Heart left ventricle (tissue), 16 donors: Measurements from ENCODE around the gene SCCPDH. TPM values are rescaled to one million over a fixed set of nuclear protein-coding genes. Genes with fewer than 3 reads are reported as not detected.

Experiments
- ATAC-seq, 4 donors: fragments of 200-7000 bp; cut with Tn5 transposase; one replicate each; pipeline ENCODE4 v1.9.1; 2020 to 2022; ENCODE audit warnings: moderate library complexity in 4 of 4, mild to moderate bottlenecking in 3 of 4, moderate number of reproducible peaks in 1 of 4
- DNase-seq, 5 donors: peaks; one replicate each; pipeline ENCODE4 v3.0.0-alpha.2; 2020
- H3K27ac ChIP-seq, 12 donors: fragments of 200-600 bp; sonication (generic) in 4 of 12; one replicate each; pipeline versions ENCODE4 v1.5.0 to v1.8.0; 2016 to 2022; ENCODE audit warnings: mild to moderate bottlenecking in 2 of 12
- H3K27me3 ChIP-seq, 9 donors: fragments of 200-600 bp; sonication (generic) in 2 of 9; one replicate each; pipeline versions ENCODE4 v1.5.1 to v1.8.0; 2016 to 2022; ENCODE audit warnings: mild to moderate bottlenecking in 3 of 9
- H3K36me3 ChIP-seq, 9 donors: fragments of 200-600 bp; sonication (generic) in 2 of 9; one replicate each; pipeline versions ENCODE4 v1.5.0 to v1.8.0; 2018 to 2022; ENCODE audit warnings: mild to moderate bottlenecking in 2 of 9
- H3K4me1 ChIP-seq, 12 donors: fragments of 200-600 bp; sonication (generic) in 4 of 12; one replicate each; pipeline versions ENCODE4 v1.5.0 to v1.8.0; 2016 to 2022; ENCODE audit warnings: mild to moderate bottlenecking in 3 of 12
- H3K4me3 ChIP-seq, 12 donors: fragments of 200-600 bp; sonication (generic) in 4 of 12; one replicate each; pipeline versions ENCODE4 v1.5.0 to v1.8.0; 2017 to 2022; ENCODE audit warnings: mild to moderate bottlenecking in 9 of 12, moderate library complexity in 4 of 12
- H3K9me3 ChIP-seq, 12 donors: fragments of 200-600 bp; sonication (generic) in 4 of 12; one replicate each; pipeline versions ENCODE4 v1.5.0 to v1.8.0; 2016 to 2022; ENCODE audit warnings: mild to moderate bottlenecking in 1 of 12
- CTCF ChIP-seq, 12 donors: fragments of 200-600 bp; sonication (generic) in 4 of 12; IDR thresholded peaks; one replicate each; pipeline versions ENCODE4 v1.5.0 to v1.8.0; 2018 to 2022; ENCODE audit warnings: antibody characterized with exemption in 12 of 12, mild to moderate bottlenecking in 5 of 12
- POLR2A ChIP-seq, 2 donors: fragments of 450-650 bp; IDR thresholded peaks; one replicate each; pipeline ENCODE4 v1.6.1; 2017; ENCODE audit warnings: antibody characterized with exemption in 2 of 2, mild to moderate bottlenecking in 2 of 2, moderate library complexity in 2 of 2
- WGBS, 4 donors: extraction: QIAGEN DNeasy Blood & Tissue Kit in 2 of 4; methylation state at CpG; one replicate each; pipeline versions ENCODE4 v1.1.5 to v1.1.7; 2013 to 2018; 5-methylcytosine and 5-hydroxymethylcytosine counted together
- intact Hi-C, 10 donors: fragments of 100-400 bp; cut with DNase I; formaldehyde crosslinking; loops; one replicate each; pipeline versions ENCODE4 v1.11.1 to v1.14.2; 2022
- polyA plus RNA-seq, 2 donors: library from polyadenylated mRNA; stranded (reverse); fragments of 200-250 nt; gene quantifications; one replicate each; pipeline ENCODE4 v1.2.3, GENCODE V29; 2013
- total RNA-seq, 9 donors: library from RNA; depleted of rRNA in 2 of 9; stranded (reverse); fragments of >200 nt in 2 of 9; fragmentation: NEBNext Ultra II Directional in 3 of 9; extraction: Animal tissue kit (Norgen Biotek cat#: 25700) in 3 of 9; gene quantifications; one replicate each; pipeline versions ENCODE4 v1.1.0 to v1.2.4, GENCODE V29; 2016 to 2023
- donor health status: ischemic (EF 13 %, LVEDD 7.1; RV severe dilation, severe dysfunction).
- donor health status: healthy with polysubstance abuse.
- donor health status: DM: no; HTN: yes; CAD: no.
- donor health status: DM: no; HTN: no; CAD: no.
- donor health status: ischemic (EF 25% LVEDD 6.9; RV normal size, moderate dysfunction).
- donor health status: ischemic (EF 25% LVEDD 5.7; RV mildly dilated, moderate dysfunction).
- donor health status: healthy.
- donor health status: DM: yes; HTN: yes; CAD: no.
- donor health status: ischemic (EF 35%, LVEDD 5.7; RV mildly dilated, moderate dysfunction).
- donor health status: nonischemic (EF 11% LVEDD 7.7; RV severe dilation, severe dysfunction).
- donor health status: DM: yes; HTN: yes; CAD: no.
- donor health status: PGD.
- donor health status: ischemic (EF 29% LVEDD 5.4; RV normal size, mild dysfunction).
- donor health status: nonischemic (EF 23%, LVEDD 6.1; RV moderate dilation, normal function).

The SCCPDH gene
- total and polyA plus RNA-seq, 11 donors, result 13.8 to 36.4 (median 31.0) TPM

- no peak for TF ChIP-seq CTCF (IDR thresholded peaks at IDR 0.05)
- no peak for TF ChIP-seq POLR2A (IDR thresholded peaks at IDR 0.05)
- intact Hi-C loops, result no loop called here
- no peak overlapping the region for H3K4me3 ChIP-seq
- no peaks in the 10 kb centered on the region for H3K27me3 ChIP-seq
- H3K4me1 ChIP-seq, result peaks cover 0 to 4% (median 0%) of the 10 kb centered on the region in 12 donors
- H3K9me3 ChIP-seq, result no peaks in the 10 kb centered on the region
- H3K27ac ChIP-seq, result no peak overlapping the region
- 86 to 89% (median 87%) methylated on average over 13 of the region's 13 CpGs for whole genome bisulfite sequencing, 4 donors
- DNase-seq (no peak), ATAC-seq (no peak)
- H3K36me3 ChIP-seq, result no peaks in the 10 kb centered on the region
Measured at GRCh38 chr1:246814890-246815289, 90.7 kb downstream of the SCCPDH start.

DNA sequence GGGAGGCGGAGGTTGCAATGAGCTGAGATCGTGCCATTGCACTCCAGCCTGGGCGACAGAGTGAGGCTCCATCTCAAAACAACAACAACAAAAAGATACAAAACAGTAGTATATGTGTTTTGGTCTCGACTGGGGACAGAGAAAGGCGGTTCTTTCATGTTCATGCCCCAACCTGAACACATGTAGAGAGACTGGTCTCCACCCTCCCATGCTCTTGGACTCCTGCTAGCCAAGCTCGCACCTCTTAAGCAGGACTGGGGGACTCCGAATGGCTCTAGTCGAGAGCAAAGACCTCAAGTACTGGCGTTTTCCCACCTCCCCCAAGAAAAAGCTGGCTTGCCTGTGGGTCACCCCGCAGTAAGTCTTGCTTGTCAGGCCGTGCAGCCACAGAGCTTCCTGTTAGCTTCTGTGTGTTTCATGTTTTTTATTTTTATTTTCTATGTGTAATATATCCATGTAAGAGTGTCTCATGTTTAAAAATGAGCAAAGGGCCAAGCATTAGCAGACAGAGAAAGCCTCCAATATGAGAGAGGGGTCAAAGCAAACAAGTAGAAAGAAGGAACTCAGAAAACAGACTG is 91.6 kb downstream of the SCCPDH start:
- DNase-seq (no peak), ATAC-seq (no peak)
- no peaks in the 10 kb centered on the region for H3K36me3 ChIP-seq
- H3K27me3 ChIP-seq, result no peaks in the 10 kb centered on the region
- WGBS, 4 donors, result 77 to 81% (median 79%) methylated on average over 11 of the region's 11 CpGs
- no peak overlapping the region for H3K4me3 ChIP-seq
- no peaks in the 10 kb centered on the region for H3K9me3 ChIP-seq
- intact Hi-C loops, result no loop called here
- peaks cover 0 to 5% (median 0%) of the 10 kb centered on the region in 12 donors for H3K4me1 ChIP-seq
- TF ChIP-seq CTCF (IDR thresholded peaks at IDR 0.05) (no peak), POLR2A (IDR thresholded peaks at IDR 0.05) (no peak)
- H3K27ac ChIP-seq, result no peak overlapping the region

Other genes with a start within 250 kb of the SCCPDH start
- gene SMYD3, start 217.1 kb upstream of the SCCPDH start, total RNA-seq, result 10 to 100 TPM in 4 of 9 donors, 1 to 10 TPM in 5; 6.6 to 12.1 (median 9.5) TPM
- gene SMYD3, start 217.1 kb upstream of the SCCPDH start, polyA plus RNA-seq, result 10 to 100 TPM in 1 of 2 donors, 1 to 10 TPM in 1; 6.3 to 10.6 TPM
- 10 to 100 TPM; 10.5 to 14.5 (median 12.8) TPM for gene TFB2M, start 158.1 kb upstream of the SCCPDH start, total RNA-seq
- 10 to 100 TPM in 1 of 2 donors, 1 to 10 TPM in 1; 4.2 to 18.6 TPM for gene TFB2M, start 158.1 kb upstream of the SCCPDH start, polyA plus RNA-seq
- gene CNST, start 158.0 kb upstream of the SCCPDH start, total RNA-seq, result 10 to 100 TPM; 14.0 to 23.9 (median 19.1) TPM
- 10 to 100 TPM in 1 of 2 donors, 1 to 10 TPM in 1; 3.9 to 11.9 TPM for gene CNST, start 158.0 kb upstream of the SCCPDH start, polyA plus RNA-seq
- gene AHCTF1, start 207.5 kb downstream of the SCCPDH start, total RNA-seq, result 10 to 100 TPM; 17.9 to 39.7 (median 19.9) TPM
- gene AHCTF1, start 207.5 kb downstream of the SCCPDH start, polyA plus RNA-seq, result 1 to 10 TPM; 6.3 to 8.8 TPM